Measurements from ENCODE around the gene PHF21B.

GRCh38 chr22:44925465-44926123, 84.2 kb downstream of the PHF21B start:
- TF ChIP-seq CTCF (conservative IDR thresholded peaks at IDR 0.05 in 1 of 2, IDR thresholded peaks at IDR 0.05 in 1 of 2; ENCODE audit: extremely low read depth in 1 of 2, insufficient read depth in 1 of 2, low read depth in 1 of 2, low read length in 2 of 2) (no peak), EZH2 (IDR thresholded peaks at IDR 0.05; ENCODE audit: borderline replicate concordance, low read length) (no peak)
